PFSK-1 (cell line): ENCODE data around the gene KSR1.

ENCODE experiments used
- FOXP2 ChIP-seq: optimal IDR thresholded peaks from 2 replicates; pipeline ENCODE3; 2011; ENCODE audit warnings: borderline replicate concordance, control low read depth, inconsistent platforms; ENCODE audit not compliant: insufficient read depth; ENCODE audit errors: extremely low read length, extremely low read depth
- POLR2AphosphoS5 ChIP-seq: IDR thresholded peaks from 2 replicates; pipeline ENCODE4 v1.6.1; 2012; ENCODE audit warnings: low read depth, mild to moderate bottlenecking, control low read depth, low read length, moderate library complexity
- SIN3A ChIP-seq: IDR thresholded peaks from 2 replicates; pipeline ENCODE4 v1.6.1; 2012; ENCODE audit warnings: mild to moderate bottlenecking, low read length, moderate library complexity, borderline replicate concordance; ENCODE audit not compliant: insufficient read depth
- TF ChIP-seq, protein P1 (sequence below), 2 experiments: IDR thresholded peaks; 2 replicates each; pipeline versions ENCODE4 v1.6.1 to v1.8.0; 2011 to 2012; ENCODE audit warnings: low read depth in 2 of 2, low read length in 2 of 2, control low read depth in 1 of 2, inconsistent platforms in 1 of 2, mild to moderate bottlenecking in 1 of 2, moderate library complexity in 1 of 2; ENCODE audit not compliant: insufficient read depth in 1 of 2

DNA sequence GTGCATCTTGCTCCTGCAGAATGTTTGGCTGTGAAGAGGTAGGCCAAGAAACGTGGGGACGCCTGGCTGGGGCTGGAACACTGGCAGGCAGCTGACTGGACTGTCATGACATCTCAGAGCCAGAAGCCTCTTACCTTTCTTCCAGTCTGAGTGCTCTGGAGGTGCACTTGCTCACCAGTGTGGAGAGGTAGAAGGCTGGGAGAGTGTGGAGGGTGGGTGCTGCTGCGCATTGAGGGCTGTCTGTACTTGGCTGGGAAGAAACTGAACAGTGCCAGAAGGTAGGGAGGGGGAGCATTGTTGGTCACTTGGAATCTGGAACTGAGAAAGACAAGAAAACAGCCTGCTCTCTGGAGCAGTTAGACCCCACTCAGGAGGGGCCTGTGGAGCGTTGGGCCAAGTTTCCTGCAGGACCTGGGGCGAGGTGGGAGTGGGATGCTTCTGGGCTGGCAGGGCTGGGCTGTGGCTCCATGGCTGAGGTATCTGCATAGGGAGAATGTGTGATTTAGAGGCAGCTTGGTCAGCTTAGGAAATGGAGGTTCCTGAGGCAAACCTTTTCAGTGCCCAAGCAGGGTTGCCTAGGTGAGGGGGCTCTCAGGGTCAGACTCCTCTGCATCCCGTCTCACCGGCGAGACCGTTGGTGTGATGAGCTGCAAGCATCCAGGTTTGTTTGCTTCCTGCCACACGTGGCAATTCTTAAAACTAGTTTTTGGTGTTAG is 55.1 kb downstream of the KSR1 start:
- TF ChIP-seq POLR2AphosphoS5 = no peak
- no peak for TF ChIP-seq SIN3A
- TF ChIP-seq FOXP2 = no peak
- TF ChIP-seq, protein P1, sequence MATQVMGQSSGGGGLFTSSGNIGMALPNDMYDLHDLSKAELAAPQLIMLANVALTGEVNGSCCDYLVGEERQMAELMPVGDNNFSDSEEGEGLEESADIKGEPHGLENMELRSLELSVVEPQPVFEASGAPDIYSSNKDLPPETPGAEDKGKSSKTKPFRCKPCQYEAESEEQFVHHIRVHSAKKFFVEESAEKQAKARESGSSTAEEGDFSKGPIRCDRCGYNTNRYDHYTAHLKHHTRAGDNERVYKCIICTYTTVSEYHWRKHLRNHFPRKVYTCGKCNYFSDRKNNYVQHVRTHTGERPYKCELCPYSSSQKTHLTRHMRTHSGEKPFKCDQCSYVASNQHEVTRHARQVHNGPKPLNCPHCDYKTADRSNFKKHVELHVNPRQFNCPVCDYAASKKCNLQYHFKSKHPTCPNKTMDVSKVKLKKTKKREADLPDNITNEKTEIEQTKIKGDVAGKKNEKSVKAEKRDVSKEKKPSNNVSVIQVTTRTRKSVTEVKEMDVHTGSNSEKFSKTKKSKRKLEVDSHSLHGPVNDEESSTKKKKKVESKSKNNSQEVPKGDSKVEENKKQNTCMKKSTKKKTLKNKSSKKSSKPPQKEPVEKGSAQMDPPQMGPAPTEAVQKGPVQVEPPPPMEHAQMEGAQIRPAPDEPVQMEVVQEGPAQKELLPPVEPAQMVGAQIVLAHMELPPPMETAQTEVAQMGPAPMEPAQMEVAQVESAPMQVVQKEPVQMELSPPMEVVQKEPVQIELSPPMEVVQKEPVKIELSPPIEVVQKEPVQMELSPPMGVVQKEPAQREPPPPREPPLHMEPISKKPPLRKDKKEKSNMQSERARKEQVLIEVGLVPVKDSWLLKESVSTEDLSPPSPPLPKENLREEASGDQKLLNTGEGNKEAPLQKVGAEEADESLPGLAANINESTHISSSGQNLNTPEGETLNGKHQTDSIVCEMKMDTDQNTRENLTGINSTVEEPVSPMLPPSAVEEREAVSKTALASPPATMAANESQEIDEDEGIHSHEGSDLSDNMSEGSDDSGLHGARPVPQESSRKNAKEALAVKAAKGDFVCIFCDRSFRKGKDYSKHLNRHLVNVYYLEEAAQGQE (IDR thresholded peaks at IDR 0.05; ENCODE audit: insufficient read depth in 1 of 2, low read depth in 2 of 2, low read length in 2 of 2) = no peak
